Fibroblast of the aortic adventitia (primary cell): Measurements from ENCODE around the gene PAQR3. TPM values are rescaled to one million over a fixed set of nuclear protein-coding genes. Genes with fewer than 3 reads are reported as not detected.

Experiments used
- DNase-seq: peaks from one replicate; pipeline ENCODE4 v3.0.0-alpha.2; 2010; ENCODE audit warnings: low read depth
- H3K4me3 ChIP-seq: 2 replicates; pipeline ENCODE4 v1.5.1; 2011; ENCODE audit warnings: low read depth, mild to moderate bottlenecking, control low read depth, low read length, moderate library complexity
- total RNA-seq: library from RNA; depleted of rRNA; stranded (reverse); fragments of >200 nt; gene quantifications from 2 replicates; pipeline ENCODE4 v1.2.3, GENCODE V29; 2012; ENCODE audit warnings: low replicate concordance
- TF ChIP-seq, protein P1 (sequence below): IDR thresholded peaks from 2 replicates; pipeline ENCODE4 v1.5.1; 2011; ENCODE audit warnings: mild to moderate bottlenecking, low read length, control low read depth, inconsistent platforms; ENCODE audit not compliant: insufficient read depth

The PAQR3 gene
- total RNA-seq, 1 donor: 15.8 TPM

DNA sequence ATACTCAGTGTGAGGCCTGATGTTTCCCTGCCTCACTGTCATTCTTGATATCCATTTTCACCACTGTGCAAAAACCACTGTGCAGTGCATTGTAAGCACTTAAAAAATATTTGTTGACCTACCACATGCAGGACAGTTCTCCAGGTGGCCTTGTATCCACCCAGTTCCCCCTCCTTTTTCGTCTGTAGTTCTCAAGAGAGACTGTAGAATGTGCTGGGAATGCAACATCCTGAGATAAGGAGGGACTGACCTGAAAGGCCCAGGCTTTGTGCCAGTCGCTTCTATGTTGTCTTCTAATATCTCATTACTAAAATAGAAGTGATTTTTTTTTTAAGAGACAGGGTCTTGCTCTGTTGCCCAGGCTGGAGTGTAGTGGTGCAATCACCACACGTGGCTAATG, 21.7 kb upstream of the PAQR3 start:
- H3K4me3 ChIP-seq: no peak overlapping the region
- no peak for DNase-seq
- TF ChIP-seq, protein P1, sequence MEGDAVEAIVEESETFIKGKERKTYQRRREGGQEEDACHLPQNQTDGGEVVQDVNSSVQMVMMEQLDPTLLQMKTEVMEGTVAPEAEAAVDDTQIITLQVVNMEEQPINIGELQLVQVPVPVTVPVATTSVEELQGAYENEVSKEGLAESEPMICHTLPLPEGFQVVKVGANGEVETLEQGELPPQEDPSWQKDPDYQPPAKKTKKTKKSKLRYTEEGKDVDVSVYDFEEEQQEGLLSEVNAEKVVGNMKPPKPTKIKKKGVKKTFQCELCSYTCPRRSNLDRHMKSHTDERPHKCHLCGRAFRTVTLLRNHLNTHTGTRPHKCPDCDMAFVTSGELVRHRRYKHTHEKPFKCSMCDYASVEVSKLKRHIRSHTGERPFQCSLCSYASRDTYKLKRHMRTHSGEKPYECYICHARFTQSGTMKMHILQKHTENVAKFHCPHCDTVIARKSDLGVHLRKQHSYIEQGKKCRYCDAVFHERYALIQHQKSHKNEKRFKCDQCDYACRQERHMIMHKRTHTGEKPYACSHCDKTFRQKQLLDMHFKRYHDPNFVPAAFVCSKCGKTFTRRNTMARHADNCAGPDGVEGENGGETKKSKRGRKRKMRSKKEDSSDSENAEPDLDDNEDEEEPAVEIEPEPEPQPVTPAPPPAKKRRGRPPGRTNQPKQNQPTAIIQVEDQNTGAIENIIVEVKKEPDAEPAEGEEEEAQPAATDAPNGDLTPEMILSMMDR: no peak

DNA sequence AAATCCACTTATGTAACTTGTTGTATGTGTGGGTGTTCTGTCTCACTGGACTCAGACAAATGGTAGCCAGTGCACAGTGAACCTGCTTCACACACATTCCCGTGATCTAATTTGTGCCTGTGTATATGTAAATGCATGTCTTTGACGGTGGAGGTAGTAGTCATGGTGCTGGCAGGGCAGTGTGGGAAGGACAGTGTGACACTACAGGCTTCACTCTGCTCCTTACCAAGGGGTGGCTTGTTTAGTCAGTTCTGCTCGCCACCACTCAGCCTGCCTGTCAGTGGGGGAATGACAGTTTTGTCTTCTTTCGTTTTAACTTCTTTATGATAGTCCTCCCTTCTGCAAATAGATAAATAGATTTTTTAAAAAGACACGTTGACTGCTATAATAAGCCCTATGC, 17.7 kb upstream of the PAQR3 start:
- DNase-seq: no peak
- TF ChIP-seq, protein P1: no peak
- no peak overlapping the region for H3K4me3 ChIP-seq

DNA sequence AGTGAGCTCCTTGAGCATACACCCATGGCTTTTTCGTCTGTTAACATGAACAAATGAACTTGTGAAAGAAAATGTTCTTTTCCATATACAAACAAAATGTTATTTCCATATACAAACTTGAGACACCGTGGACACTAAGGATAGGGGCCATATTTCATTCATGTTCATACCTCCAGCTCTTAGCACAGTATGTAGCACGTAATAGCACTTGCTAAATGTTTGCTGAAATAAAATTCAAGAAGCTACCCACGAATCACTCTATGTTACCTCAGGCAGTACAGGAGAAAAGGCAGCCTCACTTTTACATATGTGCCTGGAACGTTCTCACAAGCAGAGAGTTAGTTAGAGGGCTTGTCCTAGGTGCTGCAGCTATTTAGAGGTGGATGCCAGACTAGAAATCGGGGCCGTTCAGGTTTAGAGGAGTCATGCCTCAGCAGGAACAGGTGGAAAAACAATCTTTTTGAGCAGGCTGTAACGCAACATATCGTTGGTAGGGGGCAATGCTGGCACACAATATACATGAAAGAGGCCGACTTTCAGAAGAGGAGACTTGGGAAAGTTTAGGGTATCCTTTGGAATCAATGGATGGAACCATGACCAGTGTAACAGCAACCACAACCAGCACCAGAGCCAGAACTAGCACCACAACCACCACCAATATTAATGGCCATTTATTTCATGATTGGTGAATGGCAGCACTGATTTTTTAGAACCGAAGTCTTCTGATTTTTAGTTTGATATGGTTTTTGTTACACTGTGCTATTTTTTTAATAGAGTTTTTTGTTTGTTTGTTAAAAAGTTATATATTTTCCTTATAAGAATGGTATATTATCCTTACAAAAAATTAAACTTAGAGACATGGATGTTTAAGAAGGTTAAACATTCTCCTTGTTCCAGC, 14.8 kb upstream of the PAQR3 start:
- DNase-seq: no peak
- TF ChIP-seq, protein P1: peak; percentile 29
- H3K4me3 ChIP-seq: no peak overlapping the region

DNA sequence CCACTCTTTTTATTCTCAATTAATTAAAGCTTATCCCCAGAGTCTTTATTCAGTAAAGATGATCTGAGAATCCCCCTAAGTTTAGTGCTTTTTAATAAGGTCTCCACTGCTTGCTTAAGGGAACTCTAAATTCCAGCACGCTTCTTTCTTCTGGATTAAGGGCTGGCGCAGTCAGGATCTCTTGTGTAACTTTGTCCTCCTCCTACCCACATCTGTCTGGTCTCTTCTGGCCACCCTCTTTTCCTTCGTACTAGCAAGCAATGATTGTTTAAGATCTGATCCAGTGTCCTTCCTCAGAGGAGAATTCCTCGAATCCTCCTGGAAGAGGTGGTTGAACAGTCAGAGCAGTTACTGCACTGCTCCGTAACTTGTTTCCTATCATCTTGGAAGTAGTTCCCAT, 14.0 kb upstream of the PAQR3 start:
- TF ChIP-seq, protein P1: no peak
- H3K4me3 ChIP-seq: no peak overlapping the region
- DNase-seq: no peak

DNA sequence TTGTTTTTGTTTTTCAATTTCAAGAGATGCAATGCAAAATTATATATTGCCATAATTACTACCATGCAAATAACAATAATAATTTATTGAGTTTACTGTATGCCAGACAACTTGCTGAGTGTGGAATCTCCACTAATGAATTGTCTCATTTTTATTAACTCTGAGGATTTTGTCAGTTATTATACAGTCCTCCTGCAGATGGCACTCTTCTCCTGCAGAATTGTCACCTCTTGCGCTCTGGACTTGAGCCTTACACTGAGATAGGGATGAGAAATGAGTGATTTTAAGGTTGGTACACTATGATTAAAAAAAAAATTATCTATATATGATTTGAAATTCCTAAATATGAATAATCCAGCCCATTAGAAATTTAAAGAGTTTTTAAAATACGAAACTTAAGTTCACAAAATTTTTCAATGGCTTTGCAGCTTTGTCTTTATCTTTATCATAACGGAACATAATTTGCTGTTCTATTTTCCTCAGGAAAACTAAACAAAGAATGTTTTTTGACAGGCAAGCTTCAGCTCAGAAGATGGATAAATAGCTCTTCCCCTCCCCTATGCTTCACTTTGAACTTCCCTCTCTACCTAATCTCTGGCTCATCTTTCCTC, 12.7 kb upstream of the PAQR3 start:
- DNase-seq: peak; percentile 61
- TF ChIP-seq, protein P1: peak; percentile 64
- no peak overlapping the region for H3K4me3 ChIP-seq

DNA sequence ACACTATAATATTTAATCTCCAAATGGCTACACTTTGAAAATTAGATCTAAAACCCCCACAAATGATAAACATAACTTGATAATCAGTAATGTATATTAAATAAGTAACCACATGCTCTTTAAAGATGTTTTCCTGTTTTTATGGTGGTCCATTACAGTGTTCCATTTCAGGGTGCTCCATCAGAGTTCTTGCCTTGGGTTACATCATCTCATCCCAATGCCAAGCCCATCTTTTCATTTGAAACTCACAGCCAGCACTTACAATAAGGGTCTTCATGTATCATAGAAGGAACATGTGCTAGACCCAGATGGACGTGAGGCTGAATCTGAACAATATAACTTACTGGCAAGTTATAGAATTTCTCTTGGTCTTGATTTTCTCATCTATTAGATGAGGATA, 10.5 kb upstream of the PAQR3 start:
- no peak overlapping the region for H3K4me3 ChIP-seq
- TF ChIP-seq, protein P1: no peak
- DNase-seq: peak; percentile 33
